Mammary epithelial cell (primary cell): ENCODE results near the gene CLDN14.

ENCODE experiments used
- CTCF ChIP-seq, 2 donors: IDR thresholded peaks in 1 of 2; conservative IDR thresholded peaks in 1 of 2; 2 replicates each; pipeline ENCODE4 v1.5.1; 2011 to 2012; ENCODE audit warnings: inconsistent platforms in 2 of 2, low read length in 2 of 2, mild to moderate bottlenecking in 2 of 2, control low read depth in 1 of 2, low read depth in 1 of 2; ENCODE audit not compliant: insufficient read depth in 1 of 2; ENCODE audit errors: extremely low read depth in 1 of 2
- EZH2 ChIP-seq: IDR thresholded peaks from 2 replicates; pipeline ENCODE4 v1.6.1; 2012; ENCODE audit warnings: low read length, inconsistent platforms, borderline replicate concordance

GRCh38 chr21:36479415-36480402, at the start of gene CLDN14:
- no peak for TF ChIP-seq EZH2
- no peak for TF ChIP-seq CTCF (conservative IDR thresholded peaks at IDR 0.05 in 1 of 2, IDR thresholded peaks at IDR 0.05 in 1 of 2; ENCODE audit: extremely low read depth in 1 of 2, insufficient read depth in 1 of 2, low read depth in 1 of 2, low read length in 2 of 2)
